Natural killer cell treated with Interleukin-12 subunit alpha and Interleukin-12 subunit beta and Interleukin-15 and Interleukin-18, amount 100 ng/mL, for 72 hours (primary cell): ENCODE data around the gene RCSD1. TPM values are rescaled to one million over a fixed set of nuclear protein-coding genes. Genes with fewer than 3 reads are reported as not detected.

ENCODE experiments used
- ATAC-seq, 2 donors: fragments of 150-1000 bp; cut with Tn5 transposase in 1 of 2; sonication (Bioruptor Pico), chemical (Tn5 transposase) in 1 of 2; 2 replicates each; pipeline ENCODE4 v1.10.0; 2021
- DNase-seq: peaks from one replicate; pipeline ENCODE4 v3.0.0; 2022; ENCODE audit warnings: low spot score
- H3K27ac Mint-ChIP-seq, 2 donors: 1 replicate in 1 of 2; 2 replicates in 1 of 2; pipeline ENCODE4 v1.8.0; 2022; ENCODE audit warnings: mixed read lengths in 2 of 2, mild to moderate bottlenecking in 1 of 2, moderate library complexity in 1 of 2
- H3K27me3 Mint-ChIP-seq, 2 donors: 1 replicate in 1 of 2; 2 replicates in 1 of 2; pipeline ENCODE4 v1.8.0; 2022; ENCODE audit warnings: mixed read lengths in 2 of 2
- H3K36me3 Mint-ChIP-seq: one replicate; pipeline ENCODE4 v1.8.0; 2022; ENCODE audit warnings: mixed read lengths
- H3K4me1 Mint-ChIP-seq, 2 donors: 1 replicate in 1 of 2; 2 replicates in 1 of 2; pipeline ENCODE4 v1.8.0; 2022; ENCODE audit warnings: low read depth in 2 of 2, mixed read lengths in 2 of 2, mild to moderate bottlenecking in 1 of 2
- H3K4me3 Mint-ChIP-seq: one replicate; pipeline ENCODE4 v1.8.0; 2022; ENCODE audit warnings: mixed read lengths
- H3K9me3 Mint-ChIP-seq: 2 replicates; pipeline ENCODE4 v1.8.0; 2022; ENCODE audit warnings: mixed read lengths
- total RNA-seq, 2 donors: library from RNA; stranded (reverse); gene quantifications; one replicate each; pipeline ENCODE4 v1.2.3, GENCODE V29; 2022

The RCSD1 gene
- total RNA-seq, 2 donors from 2014 or later = 30.3 to 30.9 TPM

DNA sequence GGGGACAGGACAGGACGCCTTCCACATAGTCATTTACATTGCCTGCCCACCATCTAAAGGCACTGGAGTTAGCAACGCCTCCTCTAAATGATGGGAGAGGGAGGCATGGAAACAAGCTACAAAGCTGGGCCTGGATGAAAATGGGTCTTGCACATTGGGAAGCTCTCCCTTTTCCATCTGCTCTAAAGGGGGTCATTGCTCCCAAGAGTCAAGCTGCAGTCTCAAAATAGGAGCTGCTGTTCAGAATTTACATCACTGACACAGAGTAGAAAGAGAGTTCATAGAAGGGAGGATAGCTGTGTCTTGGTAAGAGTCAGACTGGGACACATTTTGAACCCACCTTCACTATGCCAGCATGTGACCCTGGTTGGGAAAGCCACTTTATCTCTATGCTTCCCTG is 26.6 kb downstream of the RCSD1 start:
- no peak overlapping the region for H3K4me3 Mint-ChIP-seq
- H3K27ac Mint-ChIP-seq = peak overlapping the region; percentile 38 to 90
- H3K9me3 Mint-ChIP-seq = no peaks in the 10 kb centered on the region
- H3K36me3 Mint-ChIP-seq = no peaks in the 10 kb centered on the region
- DNase-seq (no peak), ATAC-seq (no peak)
- no peaks in the 10 kb centered on the region for H3K27me3 Mint-ChIP-seq
- peaks cover 61% of the 10 kb centered on the region in 2 donors for H3K4me1 Mint-ChIP-seq

DNA sequence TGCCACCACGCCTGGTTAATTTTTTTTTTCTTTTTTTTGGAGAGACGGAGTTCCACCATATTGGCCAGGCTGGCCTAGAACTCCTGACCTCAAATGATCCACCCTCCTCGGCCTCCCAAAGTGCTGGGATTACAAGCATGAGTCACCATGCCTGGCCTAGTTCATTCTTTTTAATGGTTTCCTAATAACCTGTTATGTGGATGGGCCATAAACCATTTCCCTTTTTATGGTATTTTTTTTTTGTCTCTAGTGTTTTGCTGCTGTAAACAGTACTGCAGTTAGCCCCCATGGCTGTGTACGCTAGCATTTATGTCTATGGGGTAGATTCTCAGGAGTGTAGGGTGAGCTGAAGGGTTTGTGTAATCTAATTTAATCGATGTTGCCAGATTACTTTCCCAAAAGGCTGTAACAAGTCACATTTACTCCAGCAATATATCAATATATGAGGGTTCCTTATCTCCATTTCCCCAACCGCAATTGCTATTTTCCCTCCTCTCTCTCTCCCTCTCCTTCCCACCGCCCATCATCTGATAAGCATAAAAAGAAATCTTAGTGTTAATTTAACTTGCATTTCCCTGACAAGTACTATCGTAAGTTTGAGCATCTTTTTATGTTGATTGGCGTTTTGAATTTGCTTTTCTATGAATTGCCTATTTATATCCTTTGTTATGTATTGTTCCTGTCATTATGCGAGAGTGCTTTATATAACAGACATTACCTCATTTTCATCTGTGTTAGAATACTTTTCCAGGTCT is 28.7 kb downstream of the RCSD1 start:
- no peak for ATAC-seq
- Mint-ChIP-seq H3K36me3 (no peaks in the 10 kb centered on the region), H3K4me1 (peaks cover 67 to 69% of the 10 kb centered on the region in 2 donors), H3K27ac (peak overlapping the region; percentile 60 to 90), H3K9me3 (no peaks in the 10 kb centered on the region), H3K27me3 (no peaks in the 10 kb centered on the region), H3K4me3 (no peak overlapping the region)
- no peak for DNase-seq

DNA sequence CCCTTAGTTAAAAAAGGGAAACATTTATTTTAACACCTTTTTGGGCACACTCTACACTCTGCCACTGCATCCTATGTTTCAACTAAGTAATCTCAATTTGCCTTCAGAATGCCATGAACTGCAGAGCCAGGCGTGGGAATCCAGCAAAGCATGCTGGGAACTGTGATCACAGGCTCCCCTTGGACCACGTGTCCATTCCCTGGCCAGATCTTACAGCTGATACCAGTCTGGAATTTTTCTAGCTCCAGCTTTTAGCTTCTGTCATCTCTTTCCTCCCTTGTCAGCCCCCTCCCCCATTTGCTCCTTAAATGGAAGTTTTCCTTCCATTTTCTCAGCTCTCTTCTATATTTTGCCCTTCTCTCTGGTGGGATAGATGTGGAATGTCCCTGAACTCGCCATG is 29.4 kb downstream of the RCSD1 start:
- Mint-ChIP-seq H3K36me3 (no peaks in the 10 kb centered on the region), H3K27me3 (no peaks in the 10 kb centered on the region), H3K27ac (peak overlapping the region; percentile 60 to 90), H3K4me1 (peaks cover 62 to 64% of the 10 kb centered on the region in 2 donors), H3K9me3 (no peaks in the 10 kb centered on the region), H3K4me3 (no peak overlapping the region)
- no peak for ATAC-seq
- no peak for DNase-seq

DNA sequence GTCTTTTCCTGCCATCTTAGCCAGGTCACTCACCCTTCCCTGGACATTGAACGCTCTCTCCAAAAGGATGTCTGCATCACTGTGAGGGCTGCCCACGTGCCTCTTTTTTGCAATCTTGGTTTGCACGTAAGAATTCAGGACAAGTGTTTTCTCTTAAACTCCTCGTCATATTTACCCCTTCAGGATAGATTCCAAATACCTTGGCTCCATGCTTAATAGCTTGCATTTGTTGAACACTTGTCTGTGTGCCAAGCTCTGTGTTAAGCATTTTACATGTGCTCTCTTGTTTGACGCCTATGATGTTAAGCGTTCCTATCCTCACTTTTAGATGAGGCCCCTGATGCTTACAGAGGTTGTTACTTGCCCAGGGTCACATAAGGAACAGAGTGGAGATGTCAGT is 29.8 kb downstream of the RCSD1 start:
- no peak for DNase-seq
- Mint-ChIP-seq H3K4me3 (no peak overlapping the region), H3K36me3 (no peaks in the 10 kb centered on the region), H3K27me3 (no peaks in the 10 kb centered on the region), H3K4me1 (peaks cover 57 to 64% of the 10 kb centered on the region in 2 donors), H3K27ac (peak overlapping the region; percentile 60 to 90), H3K9me3 (no peaks in the 10 kb centered on the region)
- no peak for ATAC-seq

DNA sequence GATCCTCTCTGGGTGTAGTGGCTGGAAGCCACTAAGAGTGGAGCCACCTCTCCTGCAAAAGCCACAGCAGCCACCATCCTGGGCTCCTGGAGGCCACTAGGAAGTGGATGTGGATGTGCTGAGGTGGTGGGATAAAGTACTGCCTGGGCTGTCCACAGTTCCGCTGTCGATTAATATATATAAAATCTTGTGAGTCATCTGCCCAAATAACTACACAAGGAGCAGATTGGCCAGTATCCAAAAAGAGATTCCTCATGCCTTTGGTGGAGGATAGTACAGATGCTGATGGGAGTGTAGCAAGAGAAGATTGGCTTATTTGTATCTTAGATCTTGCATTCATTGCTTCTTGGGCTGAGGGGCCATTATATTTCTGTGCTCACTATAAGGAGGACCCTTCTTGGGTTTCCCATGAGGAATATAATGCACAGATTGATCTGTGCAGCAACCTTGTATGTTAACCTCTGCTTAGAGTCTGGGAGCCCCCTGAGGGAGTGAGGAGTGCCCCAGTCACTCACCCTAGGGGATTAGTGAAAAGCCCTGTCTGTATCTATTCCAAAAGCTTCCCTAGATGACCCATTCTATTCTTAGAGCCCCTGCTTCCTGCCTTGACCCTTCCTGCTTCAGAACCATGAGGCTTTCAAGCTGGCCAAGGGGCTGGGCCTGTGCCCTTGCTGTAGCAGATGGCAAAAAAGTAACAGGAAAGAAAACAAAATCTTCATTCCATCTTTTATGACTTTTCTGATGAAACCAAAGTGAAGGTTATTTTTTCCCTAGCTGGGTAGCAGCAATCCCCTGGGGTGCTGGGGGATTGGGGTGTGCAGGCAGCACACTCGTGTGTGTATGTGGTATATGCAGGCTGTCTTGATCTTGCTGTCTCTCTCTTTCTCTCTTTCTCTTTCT is 31.7 kb downstream of the RCSD1 start:
- H3K27ac Mint-ChIP-seq = peak overlapping the region; percentile 23 to 90
- DNase-seq (no peak), ATAC-seq (peak in 1 of 2 donors; percentile 7)
- H3K36me3 Mint-ChIP-seq = no peaks in the 10 kb centered on the region
- H3K4me3 Mint-ChIP-seq = no peak overlapping the region
- H3K4me1 Mint-ChIP-seq = peaks cover 54 to 63% of the 10 kb centered on the region in 2 donors
- no peaks in the 10 kb centered on the region for H3K9me3 Mint-ChIP-seq
- no peaks in the 10 kb centered on the region for H3K27me3 Mint-ChIP-seq

DNA sequence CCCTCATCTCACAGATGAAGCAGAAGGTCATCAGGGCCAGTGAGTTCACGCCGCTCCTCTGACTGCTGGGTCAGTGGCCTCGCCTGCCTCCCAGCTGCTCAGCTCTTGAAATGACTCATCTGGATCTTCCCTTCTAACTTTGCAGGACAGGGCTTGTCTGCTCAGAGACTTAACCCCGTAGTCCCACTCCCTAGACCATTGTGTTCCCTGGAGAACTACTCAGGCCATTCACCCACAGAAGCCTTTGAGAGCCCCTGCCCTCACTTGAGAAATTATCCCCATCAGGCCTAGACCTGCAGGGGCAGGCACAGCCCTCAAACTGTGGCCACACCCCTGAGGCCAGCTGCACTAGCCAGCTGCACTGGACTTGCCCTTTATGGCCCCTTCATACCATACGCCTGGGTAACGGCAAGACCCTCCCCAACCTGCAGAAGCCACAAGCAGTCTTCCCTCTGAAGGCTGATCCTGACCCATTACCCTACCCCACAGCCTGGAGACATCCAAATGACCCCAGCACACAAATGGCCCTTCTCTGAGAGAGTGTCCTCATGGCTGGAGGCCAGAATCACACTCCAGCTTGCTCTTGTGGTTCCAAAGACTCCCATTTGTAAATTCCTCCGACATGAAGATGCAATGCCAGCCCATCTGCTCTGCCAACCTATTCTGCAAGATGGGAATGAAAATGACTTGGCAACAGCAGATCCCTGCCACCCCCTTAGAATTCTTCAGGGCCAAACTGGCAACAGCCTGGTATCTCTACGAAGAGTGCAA is 33.2 kb downstream of the RCSD1 start:
- Mint-ChIP-seq H3K27ac (peak overlapping the region; percentile 23 to 90), H3K4me1 (peaks cover 62 to 69% of the 10 kb centered on the region in 2 donors), H3K27me3 (no peaks in the 10 kb centered on the region), H3K36me3 (no peaks in the 10 kb centered on the region), H3K4me3 (no peak overlapping the region), H3K9me3 (no peaks in the 10 kb centered on the region)
- DNase-seq (no peak), ATAC-seq (peak; percentile 32 to 63)

DNA sequence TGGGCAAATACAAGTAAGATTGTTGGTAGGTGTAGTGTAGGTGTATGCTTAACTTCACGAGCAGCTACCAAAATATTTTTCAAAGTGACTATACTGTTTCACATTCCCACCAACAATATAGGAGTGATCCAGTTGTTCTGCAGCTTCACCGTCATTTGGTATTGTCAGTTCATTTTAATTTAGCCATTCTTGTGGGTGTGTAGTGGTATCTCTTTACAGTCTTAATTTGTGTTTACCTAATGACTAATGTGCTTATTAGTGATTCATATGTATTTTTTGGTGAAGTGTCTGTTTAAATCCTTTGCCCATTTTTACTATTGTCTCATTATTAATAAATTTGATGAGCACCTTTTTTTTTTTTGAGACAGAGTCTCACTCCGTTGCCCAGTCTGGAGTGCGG is 35.4 kb downstream of the RCSD1 start:
- no peaks in the 10 kb centered on the region for H3K36me3 Mint-ChIP-seq
- H3K27me3 Mint-ChIP-seq = no peaks in the 10 kb centered on the region
- H3K4me1 Mint-ChIP-seq = peaks cover 60 to 61% of the 10 kb centered on the region in 2 donors
- no peaks in the 10 kb centered on the region for H3K9me3 Mint-ChIP-seq
- DNase-seq = no peak
- peak overlapping the region; percentile 23 to 90 for H3K27ac Mint-ChIP-seq
- no peak overlapping the region for H3K4me3 Mint-ChIP-seq
- no peak for ATAC-seq

DNA sequence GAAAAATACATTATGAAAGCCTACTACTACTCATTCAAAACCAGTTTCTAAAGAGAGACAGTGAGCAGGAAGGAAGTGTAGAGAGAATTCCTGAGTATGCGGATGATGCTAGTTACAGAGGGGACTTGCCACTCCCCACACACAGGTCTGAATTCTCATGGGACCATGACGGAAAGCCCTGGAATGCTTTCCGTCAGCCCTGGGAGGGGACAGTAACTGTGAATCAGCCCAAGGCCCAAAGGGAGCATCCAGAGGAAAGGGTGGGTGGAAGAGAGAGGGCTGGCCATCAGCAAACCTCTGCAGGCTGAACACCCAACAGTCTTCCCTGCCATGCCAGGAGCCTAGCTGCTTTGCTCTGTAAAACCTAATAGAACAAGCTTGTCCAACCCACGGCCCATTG is 36.4 kb downstream of the RCSD1 start:
- no peaks in the 10 kb centered on the region for H3K36me3 Mint-ChIP-seq
- ATAC-seq (no peak), DNase-seq (no peak)
- H3K27ac Mint-ChIP-seq = peak overlapping the region; percentile 33 to 90
- H3K4me3 Mint-ChIP-seq = no peak overlapping the region
- H3K9me3 Mint-ChIP-seq = no peaks in the 10 kb centered on the region
- H3K27me3 Mint-ChIP-seq = no peaks in the 10 kb centered on the region
- peaks cover 63 to 64% of the 10 kb centered on the region in 2 donors for H3K4me1 Mint-ChIP-seq

DNA sequence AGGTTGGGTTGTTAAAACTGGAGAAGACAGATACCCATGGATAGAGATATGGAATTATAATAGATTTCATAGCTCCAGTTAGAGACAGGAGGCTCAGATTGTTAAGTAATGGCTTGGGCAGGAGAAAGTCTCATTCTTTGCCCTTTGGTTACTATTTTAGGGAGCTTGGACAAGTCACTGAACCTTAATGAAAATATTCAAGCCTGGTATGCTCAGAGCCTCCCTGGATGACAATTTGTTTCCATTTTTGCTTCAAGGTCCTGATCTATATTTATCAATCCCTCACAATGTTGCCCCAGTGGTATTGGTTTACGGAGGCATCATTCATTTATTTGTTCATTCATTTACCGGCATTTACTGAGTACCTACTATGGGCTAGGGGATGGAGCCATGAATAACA is 37.5 kb downstream of the RCSD1 start:
- peaks cover 69 to 70% of the 10 kb centered on the region in 2 donors for H3K4me1 Mint-ChIP-seq
- H3K27ac Mint-ChIP-seq = peak overlapping the region in 1 of 2 donors; percentile 90
- no peak for DNase-seq
- no peaks in the 10 kb centered on the region for H3K27me3 Mint-ChIP-seq
- no peak for ATAC-seq
- H3K9me3 Mint-ChIP-seq = no peaks in the 10 kb centered on the region
- no peaks in the 10 kb centered on the region for H3K36me3 Mint-ChIP-seq
- no peak overlapping the region for H3K4me3 Mint-ChIP-seq

DNA sequence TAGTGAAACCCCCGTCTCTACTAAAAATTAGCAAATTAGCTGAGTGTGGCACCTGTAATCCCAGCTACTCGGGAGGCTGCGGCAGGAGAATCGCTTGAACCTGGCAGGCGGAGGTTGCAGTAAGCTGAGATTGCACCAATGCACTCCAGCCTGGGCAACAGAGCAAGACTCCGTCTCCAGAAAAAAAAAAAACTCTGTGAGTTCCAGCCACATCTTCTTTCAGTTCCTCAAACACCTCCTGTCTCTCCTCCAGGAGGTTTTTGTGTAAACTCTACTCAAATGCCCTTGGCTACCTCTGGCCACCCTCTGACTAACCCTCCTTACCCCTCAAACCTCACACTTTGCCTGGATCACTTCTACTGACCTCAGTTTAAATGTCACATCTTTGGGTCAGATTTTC is 38.1 kb downstream of the RCSD1 start:
- no peaks in the 10 kb centered on the region for H3K9me3 Mint-ChIP-seq
- H3K4me3 Mint-ChIP-seq = no peak overlapping the region
- no peak for ATAC-seq
- H3K36me3 Mint-ChIP-seq = no peaks in the 10 kb centered on the region
- H3K27ac Mint-ChIP-seq = peak overlapping the region in 1 of 2 donors; percentile 47
- no peaks in the 10 kb centered on the region for H3K27me3 Mint-ChIP-seq
- DNase-seq = no peak
- peaks cover 70% of the 10 kb centered on the region in 2 donors for H3K4me1 Mint-ChIP-seq

DNA sequence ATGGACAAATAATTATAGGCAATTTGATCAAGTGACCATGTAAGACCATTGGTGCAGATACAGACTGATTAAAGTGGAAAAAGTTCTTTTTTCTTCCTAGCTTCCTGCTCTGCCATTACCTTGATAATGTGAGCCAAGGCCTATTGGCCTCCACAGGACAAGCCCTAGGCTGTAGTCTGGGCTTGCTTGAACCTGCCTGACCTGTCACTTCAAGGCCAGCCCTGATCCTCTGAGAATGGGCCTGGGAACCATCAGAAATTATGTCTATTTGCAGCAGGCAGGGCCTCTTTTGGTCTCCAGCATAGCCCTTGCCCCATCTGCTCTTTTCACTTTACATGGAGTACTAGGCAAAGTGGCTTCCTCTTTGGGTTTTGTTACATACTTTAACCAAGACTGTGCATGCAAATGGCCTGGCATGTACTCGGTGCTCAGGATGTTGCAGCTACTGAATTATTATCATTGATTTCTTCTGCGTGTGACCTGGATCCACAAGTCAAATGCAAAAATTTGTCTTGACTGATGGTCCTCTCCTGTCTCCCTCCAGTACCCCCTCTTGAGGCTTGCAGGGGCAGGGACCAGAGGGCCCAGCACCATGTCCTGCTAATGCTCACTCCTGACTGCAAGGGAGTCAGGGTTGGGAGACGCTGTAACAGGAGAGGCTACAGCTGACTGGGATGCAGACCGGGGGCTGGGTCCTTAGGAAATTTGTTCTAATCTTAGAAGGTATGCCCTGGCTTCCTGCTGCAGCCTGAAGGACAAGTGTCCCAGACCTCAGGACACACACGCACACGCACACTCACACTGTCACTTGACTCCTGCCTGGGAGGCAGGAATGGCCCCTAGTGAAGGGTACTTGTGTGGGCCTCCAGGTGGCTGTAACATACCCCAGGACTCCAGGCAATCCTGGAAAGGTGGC is 39.4 kb downstream of the RCSD1 start:
- Mint-ChIP-seq H3K36me3 (no peaks in the 10 kb centered on the region), H3K27me3 (no peaks in the 10 kb centered on the region), H3K4me3 (no peak overlapping the region), H3K9me3 (no peaks in the 10 kb centered on the region), H3K27ac (peak overlapping the region; percentile 44 to 47), H3K4me1 (peaks cover 70 to 72% of the 10 kb centered on the region in 2 donors)
- DNase-seq (no peak), ATAC-seq (peak in 1 of 2 donors; percentile 43)

DNA sequence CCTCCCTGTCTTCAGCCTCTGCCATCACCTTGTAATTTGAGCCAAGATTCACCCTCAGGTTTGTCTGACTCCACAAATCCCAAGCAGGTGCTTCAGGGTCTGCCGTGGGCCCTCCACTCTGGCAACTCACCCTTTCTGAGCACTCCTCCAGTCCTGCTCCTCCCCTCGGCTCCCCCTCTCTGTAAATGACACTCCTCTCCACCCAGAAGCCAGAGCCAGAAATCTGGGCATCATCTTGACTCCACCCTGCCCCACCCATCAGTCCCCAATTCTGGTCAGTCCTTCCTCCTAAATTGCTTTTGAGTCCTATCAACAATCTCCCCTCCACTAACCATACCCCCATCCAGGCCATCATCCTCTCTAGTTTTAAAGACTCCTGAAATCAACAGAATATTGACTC is 40.5 kb downstream of the RCSD1 start:
- Mint-ChIP-seq H3K4me3 (no peak overlapping the region), H3K9me3 (no peaks in the 10 kb centered on the region), H3K27ac (peak overlapping the region; percentile 36 to 44), H3K27me3 (no peaks in the 10 kb centered on the region), H3K4me1 (peaks cover 63 to 77% of the 10 kb centered on the region in 2 donors), H3K36me3 (no peaks in the 10 kb centered on the region)
- ATAC-seq (no peak), DNase-seq (no peak)
